GM23338 (cell line): ENCODE results near the gene SORCS2. TPM values are rescaled to one million over a fixed set of nuclear protein-coding genes. Genes with fewer than 3 reads are reported as not detected.

Experiments
- ATAC-seq: fragments of 200-7000 bp; cut with Tn5 transposase; 3 replicates; pipeline ENCODE4 v1.9.1; 2020
- DNase-seq: peaks from one replicate; pipeline ENCODE4 v3.0.0-alpha.2; 2015; ENCODE audit warnings: low spot score
- H2AFZ ChIP-seq: fragments of 200-600 bp; sonication (generic); 2 replicates; pipeline ENCODE4 v1.8.0; 2016; ENCODE audit warnings: antibody characterized with exemption, mild to moderate bottlenecking, moderate library complexity
- H3F3A ChIP-seq: fragments of 200-600 bp; sonication (generic); replicated peaks from 2 replicates; pipeline ENCODE4 v1.8.0; 2017; ENCODE audit warnings: antibody characterized with exemption, mixed run types, low read depth
- H3K27ac ChIP-seq: fragments of 200-600 bp; sonication (generic); 2 replicates; pipeline ENCODE4 v1.6.1; 2016; ENCODE audit warnings: low read depth
- H3K27me3 ChIP-seq: fragments of 200-600 bp; sonication (generic); 2 replicates; pipeline ENCODE4 v1.8.0; 2016; ENCODE audit warnings: mild to moderate bottlenecking, mixed run types, moderate library complexity; ENCODE audit not compliant: insufficient read depth
- H3K36me3 ChIP-seq: fragments of 200-600 bp; sonication (generic); 2 replicates; pipeline ENCODE4 v1.8.0; 2016; ENCODE audit warnings: mild to moderate bottlenecking; ENCODE audit not compliant: insufficient read depth
- H3K4me1 ChIP-seq: fragments of 200-600 bp; sonication (generic); 2 replicates; pipeline ENCODE4 v1.8.0; 2016; ENCODE audit warnings: mild to moderate bottlenecking, moderate library complexity; ENCODE audit not compliant: insufficient read depth
- H3K4me2 ChIP-seq: fragments of 200-600 bp; sonication (generic); 2 replicates; pipeline ENCODE4 v1.7.1; 2017; ENCODE audit warnings: mixed run types
- H3K4me3 ChIP-seq: fragments of 200-600 bp; sonication (generic); 2 replicates; pipeline ENCODE4 v1.6.1; 2016; ENCODE audit warnings: mixed run types
- H3K79me2 ChIP-seq: fragments of 200-600 bp; sonication (generic); replicated peaks from 2 replicates; pipeline ENCODE4 v1.8.0; 2017; ENCODE audit warnings: mild to moderate bottlenecking; ENCODE audit not compliant: insufficient read depth
- H3K9me2 ChIP-seq: fragments of 200-600 bp; sonication (generic); 2 replicates; pipeline ENCODE4 v1.8.0; 2017; ENCODE audit not compliant: insufficient read depth
- H4K20me1 ChIP-seq: fragments of 200-600 bp; sonication (generic); replicated peaks from 2 replicates; pipeline ENCODE4 v1.8.0; 2017; ENCODE audit warnings: mild to moderate bottlenecking; ENCODE audit not compliant: insufficient read depth
- H3K27ac Mint-ChIP-seq: 2 replicates; pipeline ENCODE4 v1.8.0; 2020; ENCODE audit warnings: inconsistent platforms, mild to moderate bottlenecking, moderate library complexity, mixed read lengths
- H3K27me3 Mint-ChIP-seq: 3 replicates; pipeline ENCODE4 v1.8.0; 2022; ENCODE audit warnings: low read depth, mild to moderate bottlenecking, moderate library complexity, mixed read lengths, inconsistent platforms; ENCODE audit not compliant: insufficient read depth, poor library complexity
- H3K36me3 Mint-ChIP-seq: 3 replicates; pipeline ENCODE4 v1.8.0; 2021; ENCODE audit warnings: low read depth, mild to moderate bottlenecking, inconsistent platforms, moderate library complexity, mixed read lengths
- H3K4me1 Mint-ChIP-seq: 3 replicates; pipeline ENCODE4 v1.8.0; 2020; ENCODE audit warnings: mild to moderate bottlenecking, inconsistent platforms, mixed read lengths
- H3K4me3 Mint-ChIP-seq: 3 replicates; pipeline ENCODE4 v1.8.0; 2021; ENCODE audit warnings: moderate library complexity, mild to moderate bottlenecking, inconsistent platforms, mixed read lengths
- H3K9me3 Mint-ChIP-seq: 3 replicates; pipeline ENCODE4 v1.8.0; 2020; ENCODE audit warnings: moderate library complexity, mild to moderate bottlenecking, inconsistent platforms, mixed read lengths
- CREB1 ChIP-seq: fragments of 250-450 bp; sonication (Bioruptor Pico); IDR thresholded peaks from 2 replicates; pipeline ENCODE4 v1.5.0; 2020; ENCODE audit warnings: low read depth, mild to moderate bottlenecking, moderate library complexity
- CTCF ChIP-seq, 2 experiments: fragments of 200-600 bp in 1 of 2; sonication (generic) in 1 of 2; conservative IDR thresholded peaks; 2 replicates each; pipeline versions ENCODE4 v1.5.1 to v1.6.1; 2016 to 2017; ENCODE audit warnings: antibody characterized with exemption in 2 of 2, low read depth in 2 of 2, mild to moderate bottlenecking in 2 of 2, moderate library complexity in 1 of 2
- EZH2 ChIP-seq: fragments of 200-600 bp; sonication (generic); IDR thresholded peaks from one replicate; pipeline ENCODE4 v1.8.0; 2017; ENCODE audit warnings: antibody characterized with exemption, mild to moderate bottlenecking, low read depth; ENCODE audit not compliant: unreplicated experiment
- JUNB ChIP-seq: IDR thresholded peaks from one replicate; pipeline ENCODE4 v1.6.1; 2016; ENCODE audit warnings: antibody characterized with exemption; ENCODE audit not compliant: unreplicated experiment
- NANOG ChIP-seq: IDR thresholded peaks from 2 replicates; pipeline ENCODE4 v1.6.1; 2016; ENCODE audit warnings: antibody characterized with exemption, borderline replicate concordance
- REST ChIP-seq: IDR thresholded peaks from one replicate; pipeline ENCODE4 v1.6.1; 2018; ENCODE audit warnings: antibody characterized with exemption; ENCODE audit not compliant: unreplicated experiment
- ZNF114 ChIP-seq: fragments of 250-450 bp; sonication (Bioruptor Pico); IDR thresholded peaks from 2 replicates; pipeline ENCODE4 v1.5.0; 2020; ENCODE audit warnings: mild to moderate bottlenecking, moderate library complexity
- ZNF462 ChIP-seq: fragments of 250-450 bp; sonication (Bioruptor Pico); IDR thresholded peaks from 2 replicates; pipeline ENCODE4 v1.5.0; 2020; ENCODE audit warnings: mild to moderate bottlenecking, moderate library complexity
- polyA plus RNA-seq: library from polyadenylated mRNA; unstranded; fragments of >200 nt; fragmentation: Nextera tagmentation; extraction: Ambion mirVana; gene quantifications from 2 replicates; pipeline ENCODE4 v1.2.1, GENCODE V29; 2016
- total RNA-seq: library from RNA; depleted of rRNA; stranded (reverse); fragments of >200 nt; shearing (Covaris generic); gene quantifications from 2 replicates; pipeline ENCODE4 v1.2.3, GENCODE V29; 2014

The SORCS2 gene
- total and polyA plus RNA-seq, 2 experiments from 2014 or later, result 0.47 to 2.4 TPM

GRCh38 chr4:7165874-7166201 lies 26.5 kb upstream of the SORCS2 start (continued):
- TF ChIP-seq REST (no peak), NANOG (no peak), CREB1 (no peak), ZNF114 (CRISPR knock-in tag) (no peak), JUNB (no peak)

GRCh38 chr4:7166237-7166636 lies 26.1 kb upstream of the SORCS2 start:
- no peak for DNase-seq
- peaks cover 13% of the 10 kb centered on the region for H3K27me3 Mint-ChIP-seq

More at GRCh38 chr4:7166237-7166636, 26.1 kb upstream of the SORCS2 start:
- no peaks in the 10 kb centered on the region for H3K27me3 ChIP-seq
- H3K4me3 ChIP-seq, result no peak overlapping the region
- Mint-ChIP-seq H3K4me3 (no peak overlapping the region), H3K27ac (no peak overlapping the region), H3K4me1 (no peaks in the 10 kb centered on the region), H3K36me3 (no peaks in the 10 kb centered on the region), H3K9me3 (no peaks in the 10 kb centered on the region)
- H3K4me2 ChIP-seq, result no peak overlapping the region
- no peaks in the 10 kb centered on the region for H3K9me2 ChIP-seq
- H2AFZ ChIP-seq, result no peak overlapping the region
- H3F3A ChIP-seq, result no peaks in the 10 kb centered on the region
- TF ChIP-seq NANOG (no peak), EZH2 (no peak), REST (no peak), ZNF462 (CRISPR knock-in tag) (no peak), CTCF (conservative IDR thresholded peaks at IDR 0.05; ENCODE audit: low read depth in 2 of 2) (no peak), ZNF114 (CRISPR knock-in tag) (no peak)
- H3K27ac ChIP-seq, result no peak overlapping the region
- no peaks in the 10 kb centered on the region; the same call in 1 of the 2 replicates for H3K36me3 ChIP-seq
- H3K79me2 ChIP-seq, result no peaks in the 10 kb centered on the region
- ATAC-seq, result no peak
- no peaks in the 10 kb centered on the region for H4K20me1 ChIP-seq
- no peaks in the 10 kb centered on the region for H3K4me1 ChIP-seq
